ENCODE results near the gene PAH. TPM values are rescaled to one million over a fixed set of nuclear protein-coding genes. Genes with fewer than 3 reads are reported as not detected.
A peak's percentile ranks its signal among the peaks of the same experiment; 100 is the strongest.

The PAH gene
- total RNA-seq, result not detected

DNA sequence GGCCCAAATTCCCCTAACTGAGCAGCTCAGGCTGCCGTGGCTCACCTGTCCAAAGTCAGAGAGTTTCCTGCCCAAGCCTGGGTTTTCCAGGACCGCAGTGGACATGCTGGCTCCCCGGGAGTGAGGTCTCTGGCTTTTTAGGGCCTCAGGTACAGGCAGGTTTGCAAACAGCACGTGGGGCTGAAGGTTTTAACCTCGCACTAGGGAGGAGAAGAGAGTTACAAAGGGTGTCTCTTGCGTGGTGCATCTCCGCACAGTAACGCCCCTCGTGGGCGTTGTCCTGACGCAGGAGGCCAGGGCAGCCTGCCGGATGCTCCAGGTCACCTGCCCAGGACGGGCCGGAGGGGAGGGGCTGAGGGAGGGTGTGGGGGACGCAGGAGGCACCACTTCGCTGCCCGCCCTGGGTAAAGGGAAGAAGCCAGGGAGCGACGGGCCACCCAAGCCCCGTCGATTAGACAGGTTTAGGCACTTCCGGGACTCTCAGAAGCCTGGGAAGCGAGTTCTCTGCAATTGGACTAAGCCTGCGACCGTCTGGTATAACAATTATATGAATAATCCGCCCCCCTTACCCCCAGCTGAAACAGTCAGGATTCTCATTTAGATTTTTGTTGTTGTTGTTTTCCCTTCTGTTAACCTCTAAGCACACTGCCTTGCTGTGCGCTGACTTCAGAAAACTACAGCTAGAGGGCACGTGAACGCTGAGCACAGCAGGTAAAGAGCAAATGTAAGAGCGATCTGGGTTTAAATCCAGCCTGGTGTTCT lies at the start of gene PAH:
PAH (minus strand) TSS at position 219 of the 762 bp plus-strand sequence; CDS start at position 105, 114 bp downstream.
- peak; percentile 17 for DNase-seq

DNA sequence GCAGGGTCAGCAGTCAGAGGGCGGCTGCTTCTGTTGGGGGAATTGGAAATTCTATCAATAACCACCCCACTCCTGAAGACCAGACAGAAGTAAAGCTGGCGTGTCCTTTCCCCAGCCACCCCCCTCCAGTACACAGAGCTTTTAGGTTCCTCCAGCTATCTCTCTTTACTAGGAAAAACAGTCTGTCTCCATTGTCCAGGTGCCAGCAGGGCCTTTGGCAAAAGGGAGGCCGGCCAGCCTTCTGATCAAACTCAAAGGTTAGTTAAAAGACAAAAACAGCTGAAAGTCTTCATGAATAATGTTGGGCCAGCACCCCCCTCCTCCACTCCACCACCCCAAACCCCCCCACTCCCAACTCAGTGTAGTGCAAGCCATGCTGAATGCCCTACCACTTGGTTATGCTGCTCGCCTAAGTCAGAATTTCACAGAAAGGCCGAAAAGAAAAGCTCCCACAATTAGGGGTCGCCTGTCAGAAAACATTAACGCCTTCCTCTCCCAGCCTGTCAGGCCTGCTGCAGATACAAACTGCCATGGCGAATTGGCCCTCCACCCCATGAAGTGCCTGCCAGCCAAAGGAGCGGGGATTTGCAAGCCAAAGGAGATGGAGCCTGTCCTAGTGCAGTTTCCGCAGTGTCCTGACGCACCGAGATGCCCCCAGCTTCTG lies 49.3 kb upstream of the PAH start:
- Mint-ChIP-seq H3K4me3 (no peak overlapping the region), H3K36me3 (ENCODE audit: low read depth) (peaks cover 3% of the 10 kb centered on the region), H3K27me3 (peaks cover 66% of the 10 kb centered on the region), H3K27ac (no peak overlapping the region), H3K9me3 (no peaks in the 10 kb centered on the region), H3K4me1 (peaks cover 10% of the 10 kb centered on the region)
- POLR2A ChIA-PET, result no interaction called here
- CTCF ChIA-PET, result interaction anchor here (0.7 kb wide), 1 partner anchor 577 kb away, joined by 3 read pairs; no protein-coding TSS in a partner anchor
- DNase-seq, result no peak

More for the DNA sequence above, at the start of gene PAH:
- Mint-ChIP-seq H3K27me3 (no peaks in the 10 kb centered on the region), H3K9me3 (no peaks in the 10 kb centered on the region), H3K4me1 (peaks cover 4% of the 10 kb centered on the region), H3K27ac (no peak within 1 kb of the TSS), H3K4me3 (peak within 1 kb of the TSS; percentile 35), H3K36me3 (ENCODE audit: low read depth) (no peaks in the 10 kb centered on the region)
- CTCF ChIA-PET, result interaction anchor here (0.8 kb wide), 1 partner anchor 34 kb away, joined by 3 read pairs; no protein-coding TSS in a partner anchor
- POLR2A ChIA-PET, result no interaction called here

DNA sequence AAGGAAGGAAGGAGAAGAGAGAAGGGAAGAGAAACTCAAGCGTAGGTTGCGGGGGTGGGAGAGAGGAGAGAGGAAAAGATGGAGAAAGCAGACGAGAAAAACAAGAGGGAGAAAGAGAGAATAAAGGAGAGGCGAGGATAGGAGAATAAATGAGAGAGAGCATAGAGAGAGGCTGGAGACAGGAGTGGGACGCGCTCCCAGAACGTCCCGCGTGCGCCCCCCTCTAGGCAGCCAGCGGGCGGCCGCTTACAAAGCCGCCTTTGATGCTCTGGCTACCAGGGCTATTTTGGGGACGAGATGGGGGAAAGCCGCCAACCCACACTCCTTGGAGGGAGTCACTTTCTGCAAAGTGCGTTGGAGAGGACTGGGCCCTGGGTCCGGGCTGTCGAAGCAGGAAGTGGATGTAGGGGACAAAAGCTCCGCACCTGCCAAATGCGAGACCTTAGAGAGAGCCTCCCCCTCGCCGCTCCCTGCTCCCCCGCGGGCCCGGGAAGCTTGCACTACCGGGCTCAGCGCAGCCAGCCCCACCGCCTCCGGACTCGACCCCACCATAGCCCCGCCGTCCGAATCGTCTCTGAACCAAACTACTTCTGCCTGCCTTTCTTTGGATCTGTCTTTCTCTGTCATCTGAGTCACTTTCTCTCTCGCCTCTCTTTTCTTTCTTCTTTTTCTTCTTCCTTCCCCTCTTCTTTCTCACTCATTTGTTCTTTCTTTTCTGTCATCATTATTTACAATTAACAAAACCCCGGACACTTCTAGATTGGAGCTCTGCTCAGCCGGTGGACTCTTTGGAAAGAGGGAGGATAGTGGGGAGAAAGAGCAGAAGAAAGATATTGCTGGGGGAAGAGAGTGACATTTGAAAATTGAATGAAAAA lies 48.5 kb upstream of the PAH start:
- POLR2A ChIA-PET, result no interaction called here
- peaks cover 73% of the 10 kb centered on the region for H3K27me3 Mint-ChIP-seq
- H3K36me3 Mint-ChIP-seq (ENCODE audit: low read depth), result peaks cover 3% of the 10 kb centered on the region
- CTCF ChIA-PET, result interaction anchor here (0.7 kb wide), 1 partner anchor 578 kb away, joined by 3 read pairs; no protein-coding TSS in a partner anchor
- peak overlapping the region; percentile 53 for H3K4me3 Mint-ChIP-seq
- peaks cover 10% of the 10 kb centered on the region for H3K4me1 Mint-ChIP-seq
- H3K9me3 Mint-ChIP-seq, result no peaks in the 10 kb centered on the region
- DNase-seq, result no peak
- H3K27ac Mint-ChIP-seq, result no peak overlapping the region

DNA sequence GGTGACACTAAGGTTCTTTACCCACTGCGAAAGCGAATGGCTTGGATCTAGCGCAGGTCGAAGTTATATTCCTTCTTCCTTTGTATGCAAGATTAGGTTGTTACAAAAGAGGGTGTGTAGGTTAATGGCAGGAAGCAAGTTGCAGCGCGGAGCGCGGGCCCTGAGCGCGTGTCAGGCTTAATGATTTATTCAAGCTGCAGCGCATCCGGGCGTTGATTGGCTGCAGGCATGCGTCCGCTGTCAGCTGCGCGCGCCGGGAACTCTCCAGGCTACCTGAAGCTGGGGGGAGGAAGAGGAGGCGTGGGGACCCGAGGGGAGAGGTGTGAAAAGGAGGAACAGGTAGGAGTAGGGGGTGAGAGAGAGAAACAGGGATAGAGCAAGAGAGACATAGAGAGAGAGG lies 47.8 kb upstream of the PAH start:
- Mint-ChIP-seq H3K9me3 (no peaks in the 10 kb centered on the region), H3K36me3 (ENCODE audit: low read depth) (peaks cover 3% of the 10 kb centered on the region), H3K27me3 (peaks cover 74% of the 10 kb centered on the region), H3K4me3 (peak overlapping the region; percentile 53), H3K27ac (no peak overlapping the region), H3K4me1 (peaks cover 10% of the 10 kb centered on the region)
- POLR2A ChIA-PET, result no interaction called here
- no peak for DNase-seq
- CTCF ChIA-PET, result no interaction called here

DNA sequence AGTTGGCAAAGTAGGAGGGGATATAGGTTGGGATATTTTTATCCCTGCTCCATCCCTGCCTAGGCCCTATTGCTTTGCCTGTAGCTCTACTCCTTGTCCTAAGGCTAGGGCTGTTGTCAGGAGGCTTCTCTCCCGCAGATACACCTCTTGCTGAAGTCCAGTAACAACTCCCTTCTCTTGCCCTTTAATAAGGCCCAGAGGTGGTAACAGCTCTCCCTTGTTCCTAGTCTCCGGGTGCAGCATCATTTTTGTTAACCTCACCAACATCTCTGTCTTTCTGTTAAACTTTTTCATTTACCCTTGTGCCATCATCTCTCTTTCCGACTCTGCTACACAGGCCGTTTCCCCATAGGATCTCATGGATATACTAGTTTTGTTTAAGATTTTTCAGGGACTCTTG lies 46.8 kb upstream of the PAH start:
- Mint-ChIP-seq H3K36me3 (ENCODE audit: low read depth) (peaks cover 3% of the 10 kb centered on the region), H3K9me3 (no peaks in the 10 kb centered on the region), H3K4me3 (no peak overlapping the region), H3K4me1 (peaks cover 15% of the 10 kb centered on the region), H3K27me3 (peaks cover 80% of the 10 kb centered on the region), H3K27ac (no peak overlapping the region)
- CTCF ChIA-PET, result no interaction called here
- no peak for DNase-seq
- POLR2A ChIA-PET, result no interaction called here

DNA sequence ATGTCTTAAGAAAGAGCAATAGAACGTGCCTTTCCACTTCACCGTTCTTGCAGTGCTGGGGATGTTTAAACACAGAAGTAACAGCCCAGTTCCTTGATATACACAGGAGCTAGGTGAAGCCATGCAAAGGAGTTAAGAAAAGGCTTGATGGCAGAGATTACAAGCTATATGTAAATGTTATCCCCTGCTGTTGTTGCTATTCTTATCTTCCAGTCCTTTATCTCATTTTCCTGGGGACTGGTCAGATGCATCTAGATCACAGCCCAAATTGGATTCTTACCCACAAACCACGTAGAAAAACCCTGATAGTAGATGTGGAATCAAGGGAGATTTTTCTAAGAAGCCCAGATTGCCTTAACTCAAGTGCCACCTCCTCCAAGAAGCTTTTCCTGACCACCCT lies 45.9 kb upstream of the PAH start:
- Mint-ChIP-seq H3K4me1 (peaks cover 16% of the 10 kb centered on the region), H3K4me3 (no peak overlapping the region), H3K9me3 (no peaks in the 10 kb centered on the region), H3K36me3 (ENCODE audit: low read depth) (peaks cover 3% of the 10 kb centered on the region), H3K27me3 (peaks cover 85% of the 10 kb centered on the region), H3K27ac (no peak overlapping the region)
- CTCF ChIA-PET, result no interaction called here
- DNase-seq, result no peak
- POLR2A ChIA-PET, result no interaction called here

DNA sequence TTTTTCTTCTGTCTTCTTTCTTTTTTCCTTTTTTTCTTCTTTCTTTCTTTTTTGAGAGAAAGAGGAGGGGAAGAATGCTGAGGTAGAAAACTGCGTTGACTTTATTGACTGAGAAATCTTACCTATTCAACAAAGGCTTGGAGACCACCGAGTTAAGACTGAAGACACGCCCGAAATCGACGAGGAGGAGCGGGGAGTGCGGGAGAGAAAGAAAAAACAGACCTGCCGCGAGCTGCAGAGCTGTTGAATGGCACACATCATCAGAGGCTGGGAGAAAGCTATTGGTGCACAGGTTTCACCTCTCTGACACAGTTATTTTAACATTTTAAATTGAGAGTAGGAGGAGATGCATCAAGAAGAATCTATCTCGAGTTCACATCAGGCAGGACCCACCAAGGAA lies 45.5 kb upstream of the PAH start:
- Mint-ChIP-seq H3K36me3 (ENCODE audit: low read depth) (peaks cover 3% of the 10 kb centered on the region), H3K27me3 (peaks cover 86% of the 10 kb centered on the region), H3K4me1 (peaks cover 18% of the 10 kb centered on the region), H3K4me3 (no peak overlapping the region), H3K27ac (no peak overlapping the region), H3K9me3 (no peaks in the 10 kb centered on the region)
- DNase-seq, result no peak
- ChIA-PET POLR2A (no interaction called here), CTCF (no interaction called here)

DNA sequence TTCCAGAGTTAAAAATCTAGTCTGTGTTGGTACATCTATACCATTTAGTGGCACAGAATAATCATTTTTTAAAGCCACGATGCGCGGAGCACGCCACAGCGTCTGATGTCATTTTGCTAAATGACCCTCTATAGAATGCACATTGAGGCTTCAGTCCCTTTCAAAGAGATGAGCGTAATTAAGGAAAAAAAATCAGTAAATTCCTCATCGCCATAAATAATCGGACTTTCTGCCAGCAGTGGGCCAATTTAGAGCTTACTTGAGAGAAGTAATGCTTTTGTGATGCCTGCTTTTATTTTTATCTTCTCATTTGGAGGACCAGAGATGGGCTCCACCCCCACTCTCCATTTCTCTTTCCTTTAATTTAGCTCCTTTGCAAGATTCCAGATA lies 44.4 kb upstream of the PAH start:
- no peak overlapping the region for H3K4me3 Mint-ChIP-seq
- ChIA-PET POLR2A (interaction anchor here (0.7 kb wide), 1 partner anchor 20 kb away, joined by 3 read pairs; no protein-coding TSS in a partner anchor), CTCF (no interaction called here)
- DNase-seq, result no peak
- H3K9me3 Mint-ChIP-seq, result no peaks in the 10 kb centered on the region
- peaks cover 84% of the 10 kb centered on the region for H3K27me3 Mint-ChIP-seq
- peaks cover 25% of the 10 kb centered on the region for H3K4me1 Mint-ChIP-seq
- peaks cover 6% of the 10 kb centered on the region for H3K36me3 Mint-ChIP-seq (ENCODE audit: low read depth)
- H3K27ac Mint-ChIP-seq, result no peak overlapping the region

DNA sequence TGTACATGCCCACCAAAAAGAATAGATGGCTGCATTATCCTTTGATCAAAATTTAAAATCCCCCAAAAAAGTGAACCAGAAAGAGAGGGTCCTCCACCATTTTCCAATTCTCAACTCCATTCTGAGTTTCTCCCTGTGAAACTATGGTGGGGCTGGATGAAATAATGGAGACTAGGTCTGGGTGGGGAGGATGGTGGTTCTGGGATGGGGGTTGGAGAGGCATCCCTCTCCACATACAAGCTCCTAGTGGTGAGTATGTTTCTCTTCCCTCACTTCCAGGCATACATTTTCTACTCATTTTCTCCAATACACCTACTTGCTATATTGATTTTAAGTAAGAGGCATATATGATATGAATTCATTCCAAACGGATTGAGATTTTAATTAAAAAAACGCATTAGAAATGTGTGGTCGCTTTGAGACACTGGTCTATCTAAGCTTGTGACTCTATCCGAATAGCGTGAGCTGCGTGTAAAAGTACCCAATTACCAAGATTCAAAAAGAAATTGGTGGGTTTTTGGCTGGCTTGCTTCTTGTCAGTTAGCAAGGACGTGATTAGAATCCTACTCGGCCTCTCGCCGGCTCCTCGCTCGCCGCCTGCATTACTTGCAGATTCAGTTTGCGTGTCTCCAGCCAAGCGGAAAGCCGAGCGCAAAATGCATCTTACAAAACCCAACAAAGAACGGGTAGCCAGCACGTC lies 43.9 kb upstream of the PAH start:
- Mint-ChIP-seq H3K36me3 (ENCODE audit: low read depth) (peaks cover 6% of the 10 kb centered on the region), H3K9me3 (peaks cover under 1% of the 10 kb centered on the region), H3K4me1 (peaks cover 25% of the 10 kb centered on the region), H3K4me3 (no peak overlapping the region), H3K27ac (no peak overlapping the region), H3K27me3 (peaks cover 85% of the 10 kb centered on the region)
- DNase-seq, result no peak
- ChIA-PET POLR2A (no interaction called here), CTCF (no interaction called here)

DNA sequence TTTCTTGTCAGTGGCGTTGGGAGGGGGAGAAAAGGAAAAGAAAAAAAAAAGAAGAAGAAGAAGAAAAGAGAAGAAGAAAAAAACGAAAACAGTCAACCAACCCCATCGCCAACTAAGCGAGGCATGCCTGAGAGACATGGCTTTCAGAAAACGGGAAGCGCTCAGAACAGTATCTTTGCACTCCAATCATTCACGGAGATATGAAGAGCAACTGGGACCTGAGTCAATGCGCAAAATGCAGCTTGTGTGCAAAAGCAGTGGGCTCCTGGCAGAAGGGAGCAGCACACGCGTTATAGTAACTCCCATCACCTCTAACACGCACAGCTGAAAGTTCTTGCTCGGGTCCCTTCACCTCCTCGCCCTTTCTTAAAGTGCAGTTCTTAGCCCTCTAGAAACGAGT lies 42.3 kb upstream of the PAH start:
- ChIA-PET CTCF (no interaction called here), POLR2A (no interaction called here)
- H3K27me3 Mint-ChIP-seq, result peaks cover 84% of the 10 kb centered on the region
- H3K4me1 Mint-ChIP-seq, result peaks cover 28% of the 10 kb centered on the region
- H3K27ac Mint-ChIP-seq, result no peak overlapping the region
- no peak for DNase-seq
- peaks cover 6% of the 10 kb centered on the region for H3K36me3 Mint-ChIP-seq (ENCODE audit: low read depth)
- H3K4me3 Mint-ChIP-seq, result no peak overlapping the region
- peaks cover 3% of the 10 kb centered on the region for H3K9me3 Mint-ChIP-seq

DNA sequence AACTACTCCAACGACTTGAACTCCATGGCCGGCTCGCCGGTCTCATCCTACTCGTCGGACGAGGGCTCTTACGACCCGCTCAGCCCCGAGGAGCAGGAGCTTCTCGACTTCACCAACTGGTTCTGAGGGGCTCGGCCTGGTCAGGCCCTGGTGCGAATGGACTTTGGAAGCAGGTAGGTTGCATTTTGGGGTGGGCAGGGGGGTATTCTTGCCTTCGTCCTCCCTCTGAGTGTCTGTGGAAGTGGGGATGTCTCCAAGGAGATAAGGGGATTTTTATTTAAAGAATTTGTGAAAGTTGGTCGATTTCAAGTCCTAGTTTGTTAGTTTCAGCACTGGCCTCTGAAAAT lies 41.8 kb upstream of the PAH start:
- Mint-ChIP-seq H3K4me1 (peaks cover 33% of the 10 kb centered on the region), H3K36me3 (ENCODE audit: low read depth) (peaks cover 4% of the 10 kb centered on the region)

DNA sequence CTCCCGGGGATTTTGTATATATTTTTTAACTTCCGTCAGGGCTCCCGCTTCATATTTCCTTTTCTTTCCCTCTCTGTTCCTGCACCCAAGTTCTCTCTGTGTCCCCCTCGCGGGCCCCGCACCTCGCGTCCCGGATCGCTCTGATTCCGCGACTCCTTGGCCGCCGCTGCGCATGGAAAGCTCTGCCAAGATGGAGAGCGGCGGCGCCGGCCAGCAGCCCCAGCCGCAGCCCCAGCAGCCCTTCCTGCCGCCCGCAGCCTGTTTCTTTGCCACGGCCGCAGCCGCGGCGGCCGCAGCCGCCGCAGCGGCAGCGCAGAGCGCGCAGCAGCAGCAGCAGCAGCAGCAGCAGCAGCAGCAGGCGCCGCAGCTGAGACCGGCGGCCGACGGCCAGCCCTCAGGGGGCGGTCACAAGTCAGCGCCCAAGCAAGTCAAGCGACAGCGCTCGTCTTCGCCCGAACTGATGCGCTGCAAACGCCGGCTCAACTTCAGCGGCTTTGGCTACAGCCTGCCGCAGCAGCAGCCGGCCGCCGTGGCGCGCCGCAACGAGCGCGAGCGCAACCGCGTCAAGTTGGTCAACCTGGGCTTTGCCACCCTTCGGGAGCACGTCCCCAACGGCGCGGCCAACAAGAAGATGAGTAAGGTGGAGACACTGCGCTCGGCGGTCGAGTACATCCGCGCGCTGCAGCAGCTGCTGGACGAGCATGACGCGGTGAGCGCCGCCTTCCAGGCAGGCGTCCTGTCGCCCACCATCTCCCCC lies 41.2 kb upstream of the PAH start:
- ChIA-PET POLR2A (no interaction called here), CTCF (no interaction called here)

More for the DNA sequence above, 41.8 kb upstream of the PAH start:
- CTCF ChIA-PET, result no interaction called here
- H3K4me3 Mint-ChIP-seq, result peak overlapping the region; percentile 24
- peaks cover 80% of the 10 kb centered on the region for H3K27me3 Mint-ChIP-seq
- H3K27ac Mint-ChIP-seq, result no peak overlapping the region
- no peak for DNase-seq
- POLR2A ChIA-PET, result no interaction called here
- H3K9me3 Mint-ChIP-seq, result peaks cover 3% of the 10 kb centered on the region

More for the DNA sequence above, 41.2 kb upstream of the PAH start:
- Mint-ChIP-seq H3K4me3 (peak overlapping the region; percentile 59), H3K9me3 (peaks cover 3% of the 10 kb centered on the region), H3K36me3 (ENCODE audit: low read depth) (peaks cover 4% of the 10 kb centered on the region), H3K27me3 (peaks cover 77% of the 10 kb centered on the region), H3K27ac (no peak overlapping the region), H3K4me1 (peaks cover 38% of the 10 kb centered on the region)
- no peak for DNase-seq
